GM18951 (cell line): Measurements from ENCODE around the gene MAD1L1.

ENCODE experiments used
- POLR2A ChIP-seq: IDR thresholded peaks from 4 replicates; pipeline ENCODE4 v1.6.1; 2011; ENCODE audit warnings: mild to moderate bottlenecking; ENCODE audit not compliant: insufficient read length, insufficient read depth; ENCODE audit errors: extremely low read depth
- in situ Hi-C: fragments of 300-500 bp; cut with MboI; formaldehyde crosslinking; loops from one replicate; pipeline ENCODE4 v1.12.0; 2022; ENCODE audit warnings: low sequenced_read_pairs, mixed read lengths, inconsistent platforms; ENCODE audit not compliant: unreplicated experiment

The MAD1L1 gene

DNA sequence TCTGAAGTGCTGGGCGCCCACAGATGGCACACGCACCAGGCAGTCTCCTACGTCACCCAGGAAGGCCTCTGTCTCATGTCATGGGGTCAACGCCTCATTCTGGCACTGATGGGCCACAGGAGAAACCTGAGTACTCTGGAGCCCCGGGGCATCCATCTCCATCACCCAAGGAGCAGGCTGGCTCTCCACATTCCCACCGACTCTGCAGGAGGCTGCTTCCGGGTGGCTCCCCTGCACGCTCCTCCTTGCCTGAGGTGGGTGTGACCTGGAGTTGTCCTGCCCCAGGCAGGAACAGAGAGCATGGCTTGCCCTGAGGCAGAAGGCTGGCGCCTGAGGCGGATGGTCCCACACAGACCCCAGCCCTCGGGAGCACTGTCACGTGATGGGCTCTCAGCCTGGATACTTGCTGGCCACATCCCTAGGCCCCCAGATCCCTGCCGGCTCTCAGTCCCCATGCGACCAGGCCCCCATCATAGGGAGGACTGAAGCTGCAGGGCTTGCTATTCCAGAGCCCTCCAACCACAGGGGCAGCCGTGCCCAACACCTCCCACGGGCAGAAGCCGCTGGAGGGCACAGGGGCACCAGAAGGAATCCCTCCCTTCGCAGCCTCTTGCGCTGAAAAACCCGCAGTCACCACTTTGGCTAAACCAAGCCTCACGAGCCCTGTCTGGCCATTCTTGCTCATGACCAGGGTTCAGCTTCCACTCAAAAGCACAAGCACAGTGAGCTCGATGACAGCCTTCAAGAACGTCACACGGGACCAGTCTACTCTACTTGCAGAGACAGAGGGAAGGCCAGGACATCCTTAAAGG, 80.7 kb downstream of the MAD1L1 start:
- in situ Hi-C loops = no loop called here
- TF ChIP-seq POLR2A = no peak

DNA sequence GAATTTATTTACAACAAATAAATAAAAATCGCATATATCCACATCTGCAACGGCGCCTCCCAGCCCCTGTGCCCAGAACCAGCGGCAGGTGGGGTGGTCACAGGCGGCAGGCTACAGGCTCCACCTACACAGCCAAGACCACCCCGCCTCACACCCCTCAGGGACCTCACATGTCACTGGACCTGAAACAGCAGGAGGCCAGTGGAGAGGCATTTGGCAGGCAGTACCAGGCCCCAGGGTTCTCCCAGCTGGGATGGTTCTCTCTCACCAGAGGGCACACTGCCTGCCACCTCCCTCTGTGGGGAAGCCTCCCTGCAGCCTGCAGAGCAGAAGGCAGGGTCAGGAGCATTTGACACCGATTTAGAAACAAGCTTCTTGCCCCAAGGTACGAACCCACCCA, 81.5 kb downstream of the MAD1L1 start:
- in situ Hi-C loops = no loop called here
- no peak for TF ChIP-seq POLR2A

DNA sequence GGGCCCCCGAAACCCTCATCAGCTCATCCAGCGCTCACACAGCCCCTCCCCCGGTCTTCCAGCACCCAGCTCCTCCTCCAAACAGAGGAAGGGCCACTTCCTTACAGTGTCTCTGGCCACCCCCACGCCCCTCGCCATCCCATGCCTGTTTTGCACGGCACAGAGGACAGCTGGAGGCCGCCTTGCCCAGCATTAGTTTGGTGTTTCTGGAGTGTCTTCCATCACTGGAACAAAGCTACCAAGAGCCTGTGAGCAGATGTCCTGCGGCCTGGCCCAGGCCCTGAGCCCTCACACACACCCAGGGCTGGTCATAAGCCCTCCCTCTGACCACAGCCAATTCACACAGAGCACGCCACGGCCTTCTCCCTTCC, 82.3 kb downstream of the MAD1L1 start:
- in situ Hi-C loops = no loop called here
- no peak for TF ChIP-seq POLR2A

DNA sequence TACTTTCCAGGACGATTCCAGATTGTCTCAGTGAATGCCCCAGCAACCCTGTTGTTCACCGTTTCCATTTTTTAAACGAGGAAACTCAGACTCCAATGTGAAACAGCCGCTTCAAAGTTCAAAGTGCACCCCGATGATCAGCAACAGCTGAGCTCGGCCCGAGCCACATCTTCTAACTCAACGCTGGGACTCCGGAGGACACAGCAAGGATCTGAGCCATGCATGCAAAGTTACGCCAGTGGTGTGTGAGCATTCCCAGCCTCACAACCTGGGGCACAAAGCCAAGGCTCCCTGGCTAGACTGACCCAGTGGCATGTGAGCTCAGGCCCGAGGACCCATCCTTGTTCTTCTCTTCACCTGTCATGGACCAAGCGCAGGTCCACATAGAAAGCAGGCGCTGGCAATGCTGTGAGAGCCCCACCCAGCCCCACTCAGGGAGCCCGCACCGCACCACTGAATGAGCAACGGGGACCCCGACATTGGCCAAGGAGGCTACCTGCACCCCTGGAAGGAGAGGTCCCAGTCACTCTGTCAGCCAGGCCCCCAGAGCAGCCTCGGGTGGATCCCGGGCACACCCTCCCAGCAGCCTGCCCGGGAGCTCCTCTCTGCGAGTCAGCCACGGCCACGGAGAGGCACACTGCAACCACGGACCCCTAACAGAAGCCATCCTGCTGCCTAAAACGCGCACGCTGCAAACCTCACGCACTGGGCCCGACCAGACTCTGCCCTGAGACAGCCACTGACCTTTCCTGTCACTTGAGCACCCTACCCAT, 82.9 kb downstream of the MAD1L1 start:
- no peak for TF ChIP-seq POLR2A
- in situ Hi-C loops = no loop called here

DNA sequence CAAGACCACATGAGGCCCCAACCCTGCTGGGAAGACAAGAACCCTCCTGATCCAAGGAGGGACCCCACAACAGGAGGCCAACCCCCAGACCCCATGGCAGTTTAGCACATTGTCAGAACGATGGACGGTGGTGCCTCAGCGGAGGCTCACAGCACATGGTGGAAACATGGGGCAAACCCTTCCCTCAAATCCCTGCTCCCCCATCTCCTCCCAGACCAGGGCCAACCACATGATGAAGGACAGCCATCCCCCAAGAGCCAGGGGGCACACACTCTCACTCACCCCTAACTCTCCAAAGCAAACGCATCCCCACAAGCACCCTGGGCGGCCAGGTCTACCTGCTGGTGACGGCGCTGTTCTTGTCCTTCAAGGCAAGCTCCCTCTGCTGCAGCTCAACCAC, 83.9 kb downstream of the MAD1L1 start:
- in situ Hi-C loops = no loop called here

DNA sequence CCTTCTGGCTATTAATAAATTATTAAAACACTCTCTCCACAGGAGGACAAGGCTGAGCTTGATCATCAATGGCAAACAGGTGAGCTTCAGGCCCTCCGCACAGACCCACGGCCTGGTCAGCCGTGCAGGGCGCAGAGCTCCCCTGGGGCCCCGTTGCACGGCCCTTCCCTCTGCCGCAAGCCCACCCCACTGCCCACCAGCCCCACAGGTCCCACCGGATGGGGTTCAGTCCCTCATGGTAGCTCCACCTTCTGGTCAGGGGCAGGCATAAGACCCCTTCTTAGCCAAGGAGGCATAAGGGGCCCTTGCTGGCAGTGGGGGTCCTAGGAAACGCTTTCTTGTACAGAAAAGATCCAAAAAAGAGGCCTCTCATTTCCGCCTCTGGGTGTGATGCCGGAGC, 84.6 kb downstream of the MAD1L1 start:
- in situ Hi-C loops = no loop called here
- TF ChIP-seq POLR2A = no peak

More for the DNA sequence above, 83.9 kb downstream of the MAD1L1 start:
- TF ChIP-seq POLR2A = no peak

DNA sequence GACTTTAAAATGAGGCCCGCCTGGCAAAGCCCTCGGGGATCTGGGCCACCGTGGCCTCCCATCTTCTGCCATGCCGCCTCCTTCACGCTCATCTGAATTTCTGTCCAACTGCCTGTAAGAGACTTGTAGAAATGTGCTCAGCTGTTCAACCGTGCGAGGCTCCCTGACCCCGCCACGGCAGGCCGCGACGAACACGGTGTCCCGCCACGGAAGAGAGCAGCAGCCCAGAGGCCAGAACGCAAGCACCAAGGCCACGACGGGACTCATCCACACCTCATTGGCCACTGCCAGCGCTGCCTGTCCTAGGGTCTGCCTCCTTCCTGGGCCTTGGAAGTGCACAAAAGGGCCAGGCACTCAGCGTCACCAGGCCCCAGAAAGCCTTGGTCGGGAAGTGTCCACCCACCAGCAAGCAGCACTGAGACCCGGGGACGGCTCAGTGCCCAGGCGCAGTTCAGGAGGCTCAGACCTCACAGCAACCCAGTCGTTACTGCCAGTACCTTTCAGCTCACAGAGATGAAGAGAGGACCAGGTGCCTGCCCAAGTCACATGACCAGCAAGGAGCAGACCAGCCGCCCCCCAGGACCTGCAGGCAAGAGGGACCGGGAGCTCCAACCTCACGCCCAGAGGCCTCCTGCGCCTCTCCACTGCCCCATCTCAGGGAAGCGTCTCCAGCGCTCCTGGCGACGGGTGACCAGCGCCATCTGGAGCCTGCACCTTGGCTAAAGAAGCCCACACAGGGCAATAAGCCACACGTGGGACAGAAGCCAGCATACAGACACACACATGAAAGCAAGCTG, 85.9 kb downstream of the MAD1L1 start:
- in situ Hi-C loops = no loop called here
- no peak for TF ChIP-seq POLR2A

DNA sequence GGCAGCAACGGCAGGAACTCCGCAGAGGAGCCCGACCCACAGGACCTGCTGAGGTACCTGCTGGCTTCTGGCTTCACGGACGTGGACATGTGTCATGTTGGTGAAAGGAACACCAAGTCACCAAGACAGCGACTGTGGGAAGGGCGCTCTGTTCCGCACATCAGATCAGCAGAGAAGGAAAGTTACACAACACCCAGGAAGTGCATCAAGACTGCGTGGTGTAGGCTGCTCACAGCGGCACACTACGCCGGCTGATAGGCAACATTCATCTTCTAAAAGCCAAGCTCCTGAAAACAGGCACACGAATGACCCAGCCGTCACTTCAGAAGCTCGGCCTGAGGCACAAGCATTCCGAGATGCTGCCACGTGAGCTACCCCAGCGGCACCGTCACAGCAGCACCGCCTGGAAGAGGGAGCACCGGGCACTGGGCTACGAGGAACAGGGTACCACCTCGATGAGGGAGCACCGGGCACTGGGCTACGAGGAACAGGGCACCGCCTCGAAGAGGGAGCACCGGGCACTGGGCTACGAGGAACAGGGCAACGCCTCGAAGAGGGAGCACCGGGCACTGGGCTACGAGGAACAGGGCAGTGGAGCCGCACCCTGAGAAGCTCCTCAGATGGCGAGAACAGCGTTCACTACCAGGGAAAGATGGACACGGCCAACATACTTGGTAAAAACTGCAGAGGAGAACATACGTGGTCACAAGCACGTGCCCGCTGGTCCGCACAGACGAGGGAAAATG, 86.7 kb downstream of the MAD1L1 start:
- in situ Hi-C loops = no loop called here
- TF ChIP-seq POLR2A = no peak

DNA sequence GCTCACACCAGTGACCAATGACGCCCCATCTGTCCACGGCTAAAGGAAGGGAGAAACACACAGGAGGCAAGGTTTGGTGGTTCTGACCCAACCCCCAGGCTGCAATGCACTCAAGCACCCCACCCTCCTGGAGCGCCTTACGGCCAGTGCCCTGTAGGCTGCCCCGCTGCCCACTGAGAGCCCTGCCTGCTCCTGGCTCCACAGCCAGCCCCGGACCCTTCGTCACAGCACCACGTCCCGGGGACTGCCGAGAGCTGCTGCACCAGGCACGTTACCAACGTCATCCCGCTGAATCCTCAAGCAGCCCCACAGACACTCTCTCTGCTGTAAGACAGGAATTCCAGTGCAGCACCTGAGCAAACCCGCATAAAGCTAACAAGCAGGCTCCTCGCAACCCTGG, 87.8 kb downstream of the MAD1L1 start:
- in situ Hi-C loops = no loop called here
- TF ChIP-seq POLR2A = no peak

DNA sequence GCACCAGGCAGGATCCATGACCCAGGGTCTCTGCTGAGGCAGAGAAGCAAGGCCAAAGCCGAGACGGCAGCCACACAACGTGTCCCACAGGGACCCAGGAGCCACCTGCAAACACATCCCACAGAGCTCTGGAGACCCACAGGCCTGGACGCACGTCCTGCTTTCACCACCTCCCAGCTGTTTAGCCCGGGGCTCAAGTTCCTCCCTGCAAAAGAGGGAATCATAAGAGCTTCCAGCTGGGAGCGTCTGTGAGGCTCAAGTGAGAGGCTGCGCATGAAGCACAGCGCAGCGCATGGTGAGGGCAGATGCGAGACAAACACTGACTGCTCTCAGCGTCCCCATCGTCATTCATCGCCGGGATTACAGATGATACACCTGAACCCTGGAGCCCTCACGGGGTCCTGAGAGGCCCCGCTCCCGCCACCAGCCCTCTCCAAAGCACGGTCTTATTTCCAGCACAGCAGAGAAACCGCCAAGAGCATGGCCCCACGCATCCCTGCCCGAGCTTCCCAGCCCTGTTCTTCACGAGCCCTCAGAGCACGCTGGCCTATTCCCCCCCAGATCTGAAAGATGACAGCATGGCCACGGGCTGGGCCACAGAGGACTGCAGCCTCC, 88.7 kb downstream of the MAD1L1 start:
- in situ Hi-C loops = no loop called here
- no peak for TF ChIP-seq POLR2A

DNA sequence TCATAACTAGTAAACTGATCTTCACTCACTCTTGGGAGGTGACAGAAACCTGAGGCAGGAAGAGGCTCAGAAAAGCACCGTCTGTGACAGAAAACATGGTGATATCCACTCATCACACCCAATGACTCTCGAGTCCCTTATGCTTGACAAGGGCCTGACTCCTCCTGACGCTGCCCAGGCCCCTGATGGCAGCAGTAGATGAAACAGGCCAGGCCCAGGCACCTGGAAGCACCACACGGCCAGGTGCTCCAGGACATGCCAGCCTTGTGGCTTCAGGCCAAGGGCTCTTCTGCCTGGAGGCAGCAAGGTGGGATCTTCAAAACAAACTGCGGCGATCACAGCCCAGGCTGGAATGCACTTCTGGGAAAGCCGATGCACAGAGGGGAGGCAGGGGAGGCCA, 89.3 kb downstream of the MAD1L1 start:
- in situ Hi-C loops = no loop called here
- no peak for TF ChIP-seq POLR2A

DNA sequence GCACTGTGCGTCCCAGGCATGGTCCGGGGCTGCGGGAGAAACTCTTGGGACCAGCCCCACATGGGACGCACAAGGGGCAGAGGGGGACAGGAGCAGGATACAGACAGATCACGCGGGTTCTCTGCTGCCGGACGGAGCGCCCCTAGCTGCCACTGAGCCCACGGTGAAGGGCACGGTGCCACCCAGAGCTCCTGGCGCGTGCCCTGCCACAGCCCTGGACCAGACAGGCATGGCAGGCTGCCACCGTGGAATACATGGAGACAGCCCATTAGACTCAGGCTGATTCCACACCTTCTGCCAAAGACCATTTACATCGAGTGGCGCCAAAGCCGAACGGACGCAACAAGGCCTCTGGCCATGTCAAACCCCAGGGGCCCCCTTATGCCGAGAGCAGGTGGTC, 90.4 kb downstream of the MAD1L1 start:
- no peak for TF ChIP-seq POLR2A
- in situ Hi-C loops = no loop called here
